DOHH2 (cell line): Measurements from ENCODE around the gene TFAP2B.

ENCODE experiments used
- H3F3A ChIP-seq: fragments of 200-600 bp; sonication (generic), shearing (Covaris generic); 2 replicates; pipeline ENCODE4 v1.6.0; 2016; ENCODE audit warnings: antibody characterized with exemption, mild to moderate bottlenecking; ENCODE audit not compliant: control insufficient read depth, insufficient read depth
- H3K27ac ChIP-seq: fragments of 200-600 bp; sonication (generic); 2 replicates; pipeline ENCODE4 v1.5.1; 2014; ENCODE audit warnings: low read depth, mild to moderate bottlenecking, low read length, moderate library complexity
- H3K27me3 ChIP-seq: fragments of 200-600 bp; sonication (generic); 2 replicates; pipeline ENCODE4 v1.6.1; 2014; ENCODE audit warnings: mild to moderate bottlenecking, low read length, mixed read lengths; ENCODE audit not compliant: control insufficient read depth
- H3K36me3 ChIP-seq: fragments of 200-600 bp; sonication (generic); 2 replicates; pipeline ENCODE4 v1.6.1; 2014; ENCODE audit warnings: mild to moderate bottlenecking, low read length, moderate library complexity, mixed read lengths; ENCODE audit not compliant: control insufficient read depth
- H3K4me1 ChIP-seq: fragments of 200-600 bp; sonication (generic); 2 replicates; pipeline ENCODE4 v1.6.1; 2014; ENCODE audit warnings: mild to moderate bottlenecking, low read length, mixed read lengths; ENCODE audit not compliant: control insufficient read depth
- H3K4me2 ChIP-seq: fragments of 200-600 bp; sonication (generic); 2 replicates; pipeline ENCODE4 v1.6.0; 2014; ENCODE audit warnings: mild to moderate bottlenecking, low read length, moderate library complexity
- H3K4me3 ChIP-seq: fragments of 200-600 bp; sonication (generic); 2 replicates; pipeline ENCODE4 v1.5.1; 2014; ENCODE audit warnings: mild to moderate bottlenecking, low read length, mixed read lengths
- H3K79me2 ChIP-seq: fragments of 200-600 bp; sonication (generic); 2 replicates; pipeline ENCODE4 v1.6.1; 2014; ENCODE audit warnings: mild to moderate bottlenecking, low read length, mixed read lengths; ENCODE audit not compliant: control insufficient read depth
- H3K9me2 ChIP-seq: fragments of 200-600 bp; sonication (generic); replicated peaks from 2 replicates; pipeline ENCODE4 v1.6.1; 2014; ENCODE audit warnings: mild to moderate bottlenecking, low read length, mixed read lengths; ENCODE audit not compliant: control insufficient read depth
- H3K9me3 ChIP-seq: fragments of 200-600 bp; sonication (generic); 2 replicates; pipeline ENCODE4 v1.6.1; 2014; ENCODE audit warnings: antibody characterized with exemption, low read length, mixed read lengths; ENCODE audit not compliant: control insufficient read depth, insufficient read depth
- H4K20me1 ChIP-seq: fragments of 200-600 bp; sonication (generic); 2 replicates; pipeline ENCODE4 v1.6.0; 2014; ENCODE audit warnings: low read depth, mild to moderate bottlenecking, antibody characterized with exemption, low read length, moderate library complexity; ENCODE audit not compliant: control insufficient read depth, insufficient read depth
- CTCF ChIP-seq: fragments of 200-600 bp; sonication (generic); IDR thresholded peaks from one replicate; pipeline ENCODE4 v1.5.1; 2014; ENCODE audit warnings: antibody characterized with exemption, mild to moderate bottlenecking, low read depth, low read length; ENCODE audit not compliant: poor library complexity, severe bottlenecking
- EZH2phosphoT487 ChIP-seq: fragments of 200-600 bp; sonication (generic); IDR thresholded peaks from 2 replicates; pipeline ENCODE4 v1.6.1; 2017; ENCODE audit warnings: borderline replicate concordance, mild to moderate bottlenecking, antibody characterized with exemption, low read length, moderate library complexity, mixed read lengths

Gene TFAP2B

GRCh38 chr6:50884364-50884763, 65.7 kb downstream of the TFAP2B start:
- H3K4me3 ChIP-seq, result no peak overlapping the region
- no peaks in the 10 kb centered on the region for H3K9me2 ChIP-seq

GRCh38 chr6:50887112-50887511, 68.4 kb downstream of the TFAP2B start:
- Histone ChIP-seq H3K36me3 (no peaks in the 10 kb centered on the region), H3K9me3 (no peaks in the 10 kb centered on the region), H3K27ac (no peak overlapping the region), H3K79me2 (no peaks in the 10 kb centered on the region), H3K4me1 (no peaks in the 10 kb centered on the region), H3K4me2 (no peak overlapping the region), H3K27me3 (no peaks in the 10 kb centered on the region), H3F3A (no peaks in the 10 kb centered on the region), H3K9me2 (no peaks in the 10 kb centered on the region), H4K20me1 (no peaks in the 10 kb centered on the region), H3K4me3 (no peak overlapping the region)
- TF ChIP-seq EZH2phosphoT487 (no peak), CTCF (no peak)

More at GRCh38 chr6:50884364-50884763, 65.7 kb downstream of the TFAP2B start:
- Histone ChIP-seq H3K27ac (no peak overlapping the region), H3K36me3 (no peaks in the 10 kb centered on the region), H3K9me3 (no peaks in the 10 kb centered on the region), H3K4me1 (no peaks in the 10 kb centered on the region), H3F3A (no peaks in the 10 kb centered on the region), H4K20me1 (no peaks in the 10 kb centered on the region), H3K27me3 (no peaks in the 10 kb centered on the region), H3K4me2 (no peak overlapping the region), H3K79me2 (no peaks in the 10 kb centered on the region)
- TF ChIP-seq EZH2phosphoT487 (no peak), CTCF (no peak)

- Histone ChIP-seq H3K4me3 (no peak overlapping the region), H3F3A (no peaks in the 10 kb centered on the region), H3K4me1 (no peaks in the 10 kb centered on the region), H3K4me2 (no peak overlapping the region), H3K9me3 (no peaks in the 10 kb centered on the region), H4K20me1 (no peaks in the 10 kb centered on the region), H3K79me2 (no peaks in the 10 kb centered on the region), H3K9me2 (no peaks in the 10 kb centered on the region), H3K27me3 (no peaks in the 10 kb centered on the region), H3K27ac (no peak overlapping the region), H3K36me3 (no peaks in the 10 kb centered on the region)
- no peak for TF ChIP-seq CTCF
- no peak for TF ChIP-seq EZH2phosphoT487
Observed at GRCh38 chr6:50889497-50889896, 70.8 kb downstream of the TFAP2B start.

GRCh38 chr6:50889935-50890334, 71.3 kb downstream of the TFAP2B start:
- Histone ChIP-seq H3K4me1 (no peaks in the 10 kb centered on the region), H3K79me2 (no peaks in the 10 kb centered on the region), H3K4me3 (no peak overlapping the region), H4K20me1 (no peaks in the 10 kb centered on the region), H3F3A (no peaks in the 10 kb centered on the region), H3K4me2 (no peak overlapping the region), H3K36me3 (no peaks in the 10 kb centered on the region), H3K9me2 (no peaks in the 10 kb centered on the region), H3K9me3 (no peaks in the 10 kb centered on the region), H3K27ac (no peak overlapping the region), H3K27me3 (no peaks in the 10 kb centered on the region)
- no peak for TF ChIP-seq EZH2phosphoT487
- no peak for TF ChIP-seq CTCF
